ENCODE data around the gene RASAL1.
A peak's percentile ranks its signal among the peaks of the same experiment; 100 is the strongest.

Gene RASAL1

GRCh38 chr12:113137861-113138783, 2.6 kb upstream of the RASAL1 start:
- Histone ChIP-seq H3K4me1 (ENCODE audit: insufficient read depth, low read length) (no peaks in the 10 kb centered on the region), H3K9ac (ENCODE audit: low read depth, low read length) (no peak overlapping the region), H3K36me3 (ENCODE audit: insufficient read depth, low read length) (no peaks in the 10 kb centered on the region), H3K9me3 (ENCODE audit: control insufficient read depth, insufficient read depth, low read length) (no peaks in the 10 kb centered on the region)

- no peak overlapping the region for H3K9ac ChIP-seq (ENCODE audit: low read depth, low read length)
- H3K4me1 ChIP-seq (ENCODE audit: insufficient read depth, low read length), result no peaks in the 10 kb centered on the region
- no peaks in the 10 kb centered on the region for H3K9me3 ChIP-seq (ENCODE audit: control insufficient read depth, insufficient read depth, low read length)
- H3K36me3 ChIP-seq (ENCODE audit: insufficient read depth, low read length), result no peaks in the 10 kb centered on the region
These were observed 1.5 kb upstream of the RASAL1 start for GRCh38 chr12:113136990-113137511.

GRCh38 chr12:113136128-113136989, 798 bp upstream of the RASAL1 start:
- no peaks in the 10 kb centered on the region for H3K9me3 ChIP-seq (ENCODE audit: control insufficient read depth, insufficient read depth, low read length)
- peak overlapping the region; percentile 66; the same call in 1 of the 2 replicates for H3K9ac ChIP-seq (ENCODE audit: low read depth, low read length)
- H3K36me3 ChIP-seq (ENCODE audit: insufficient read depth, low read length), result no peaks in the 10 kb centered on the region
- no peaks in the 10 kb centered on the region for H3K4me1 ChIP-seq (ENCODE audit: insufficient read depth, low read length)

- Histone ChIP-seq H3K9me3 (ENCODE audit: control insufficient read depth, insufficient read depth, low read length) (no peaks in the 10 kb centered on the region), H3K36me3 (ENCODE audit: insufficient read depth, low read length) (no peaks in the 10 kb centered on the region), H3K4me1 (ENCODE audit: insufficient read depth, low read length) (no peaks in the 10 kb centered on the region), H3K9ac (ENCODE audit: low read depth, low read length) (peak overlapping the region; percentile 81)
These were observed 1.0 kb downstream of the RASAL1 start for GRCh38 chr12:113134521-113134951.

GRCh38 chr12:113134071-113134470, 1.5 kb downstream of the RASAL1 start:
- Histone ChIP-seq H3K36me3 (ENCODE audit: insufficient read depth, low read length) (no peaks in the 10 kb centered on the region), H3K4me1 (ENCODE audit: insufficient read depth, low read length) (no peaks in the 10 kb centered on the region), H3K9ac (ENCODE audit: low read depth, low read length) (no peak overlapping the region), H3K9me3 (ENCODE audit: control insufficient read depth, insufficient read depth, low read length) (no peaks in the 10 kb centered on the region)

GRCh38 chr12:113133666-113134065, 1.9 kb downstream of the RASAL1 start:
- Histone ChIP-seq H3K9me3 (ENCODE audit: control insufficient read depth, insufficient read depth, low read length) (no peaks in the 10 kb centered on the region), H3K9ac (ENCODE audit: low read depth, low read length) (no peak overlapping the region), H3K36me3 (ENCODE audit: insufficient read depth, low read length) (no peaks in the 10 kb centered on the region), H3K4me1 (ENCODE audit: insufficient read depth, low read length) (no peaks in the 10 kb centered on the region)

- Histone ChIP-seq H3K4me1 (ENCODE audit: insufficient read depth, low read length) (no peaks in the 10 kb centered on the region), H3K36me3 (ENCODE audit: insufficient read depth, low read length) (no peaks in the 10 kb centered on the region), H3K9me3 (ENCODE audit: control insufficient read depth, insufficient read depth, low read length) (no peaks in the 10 kb centered on the region), H3K9ac (ENCODE audit: low read depth, low read length) (no peak overlapping the region)
These were observed 2.5 kb downstream of the RASAL1 start for GRCh38 chr12:113133036-113133435.

- H3K9me3 ChIP-seq (ENCODE audit: control insufficient read depth, insufficient read depth, low read length), result no peaks in the 10 kb centered on the region
- H3K36me3 ChIP-seq (ENCODE audit: insufficient read depth, low read length), result no peaks in the 10 kb centered on the region
- H3K4me1 ChIP-seq (ENCODE audit: insufficient read depth, low read length), result no peaks in the 10 kb centered on the region
- no peak overlapping the region for H3K9ac ChIP-seq (ENCODE audit: low read depth, low read length)
These were observed 4.0 kb downstream of the RASAL1 start for GRCh38 chr12:113131556-113131955.

- Histone ChIP-seq H3K36me3 (ENCODE audit: insufficient read depth, low read length) (no peaks in the 10 kb centered on the region), H3K9me3 (ENCODE audit: control insufficient read depth, insufficient read depth, low read length) (no peaks in the 10 kb centered on the region), H3K4me1 (ENCODE audit: insufficient read depth, low read length) (no peaks in the 10 kb centered on the region), H3K9ac (ENCODE audit: low read depth, low read length) (no peak overlapping the region)
These were observed 5.0 kb downstream of the RASAL1 start for GRCh38 chr12:113130457-113131135.

- H3K9ac ChIP-seq (ENCODE audit: low read depth, low read length), result no peak overlapping the region
- no peaks in the 10 kb centered on the region for H3K36me3 ChIP-seq (ENCODE audit: insufficient read depth, low read length)
- H3K9me3 ChIP-seq (ENCODE audit: control insufficient read depth, insufficient read depth, low read length), result no peaks in the 10 kb centered on the region
- H3K4me1 ChIP-seq (ENCODE audit: insufficient read depth, low read length), result no peaks in the 10 kb centered on the region
These were observed 5.7 kb downstream of the RASAL1 start for GRCh38 chr12:113129664-113130456.

GRCh38 chr12:113128802-113129663, 6.5 kb downstream of the RASAL1 start:
- H3K9me3 ChIP-seq (ENCODE audit: control insufficient read depth, insufficient read depth, low read length), result no peaks in the 10 kb centered on the region
- no peak overlapping the region for H3K9ac ChIP-seq (ENCODE audit: low read depth, low read length)
- H3K4me1 ChIP-seq (ENCODE audit: insufficient read depth, low read length), result no peaks in the 10 kb centered on the region
- no peaks in the 10 kb centered on the region for H3K36me3 ChIP-seq (ENCODE audit: insufficient read depth, low read length)

GRCh38 chr12:113127791-113128199, 7.8 kb downstream of the RASAL1 start:
- Histone ChIP-seq H3K4me1 (ENCODE audit: insufficient read depth, low read length) (no peaks in the 10 kb centered on the region), H3K9ac (ENCODE audit: low read depth, low read length) (no peak overlapping the region), H3K9me3 (ENCODE audit: control insufficient read depth, insufficient read depth, low read length) (no peaks in the 10 kb centered on the region), H3K36me3 (ENCODE audit: insufficient read depth, low read length) (no peaks in the 10 kb centered on the region)
